ENCODE data around the gene PEX7. TPM values are rescaled to one million over a fixed set of nuclear protein-coding genes. Genes with fewer than 3 reads are reported as not detected.

Gene PEX7
- total and polyA plus RNA-seq, 2 of the 8 experiments (the other 6 are each of a cell fraction or from before 2014, with no cell fraction given): 6.4 to 11.0 TPM

GRCh38 chr6:136795996-136796395, 26.4 kb upstream of the PEX7 start:
- 87% methylated on average over 5 of the region's 5 CpGs; no CpG with 5 or more reads in 1 of the 2 experiments for WGBS, 2 experiments (ENCODE audit: extremely low coverage in 1 of 2, insufficient coverage in 1 of 2, insufficient read length in 1 of 2, insufficient replicate concordance in 2 of 2, low coverage in 1 of 2, low lambda C conversion rate in 2 of 2, missing lambda C conversion rate in 1 of 2)
- Histone ChIP-seq H3K9me3 (ENCODE audit: insufficient read depth in 2 of 2, low read depth in 1 of 2, low read length in 1 of 2) (no peaks in the 10 kb centered on the region), H2AK5ac (ENCODE audit: low read depth, low read length) (no peak overlapping the region), H3K36me3 (ENCODE audit: control insufficient read depth in 2 of 4, insufficient read depth in 4 of 4, low read length in 3 of 4) (no peaks in the 10 kb centered on the region), H2BK5ac (ENCODE audit: low read depth, low read length) (no peak overlapping the region), H2BK12ac (ENCODE audit: low read depth, low read length) (no peak overlapping the region), H2BK20ac (ENCODE audit: low read length) (no peak overlapping the region), H3K4me1 (replicated peaks in 1 of 4; ENCODE audit: control insufficient read depth in 3 of 4, insufficient read depth in 4 of 4, low read length in 3 of 4) (0 out of 7 replicates have a peak, but pooled peaks cover 0 to 9% (median 1%) of the 10 kb centered on the region in 4 experiments), H2AFZ (ENCODE audit: low read length) (no peak overlapping the region), H3K79me1 (ENCODE audit: low read depth, low read length) (no peaks in the 10 kb centered on the region), H4K20me1 (replicated peaks in 1 of 2; ENCODE audit: control insufficient read depth in 1 of 2, insufficient read depth in 2 of 2, low read length in 2 of 2) (peaks cover 0 to 5% of the 10 kb centered on the region in 2 experiments), H3K9ac (replicated peaks in 1 of 4; ENCODE audit: extremely low read depth in 1 of 4, low read depth in 3 of 4, low read length in 3 of 4) (no peak overlapping the region), H4K8ac (ENCODE audit: extremely low read depth, insufficient read depth, low read length) (no peak overlapping the region), H3K18ac (ENCODE audit: extremely low read depth, low read length) (no peak overlapping the region), H2BK15ac (ENCODE audit: low read length) (no peak overlapping the region), H3K56ac (replicated peaks; ENCODE audit: insufficient read length, low read depth, low read length) (no peak overlapping the region), H4K91ac (replicated peaks; ENCODE audit: insufficient read length, low read length) (no peak overlapping the region), H3K27ac (ENCODE audit: low read depth, low read length) (no peak overlapping the region), H3K4me3 (ENCODE audit: extremely low read depth in 1 of 4, insufficient read depth in 2 of 4, low read depth in 3 of 4, low read length in 4 of 4) (no peak overlapping the region), H3K4me2 (ENCODE audit: insufficient read depth in 1 of 2, low read depth in 2 of 2, low read length in 2 of 2) (no peak overlapping the region), H3K14ac (ENCODE audit: insufficient read length) (no peak overlapping the region), H3K4ac (replicated peaks; ENCODE audit: insufficient read length, low read depth, low read length) (no peak overlapping the region), H3K23me2 (ENCODE audit: low read depth, low read length) (peaks cover 12% of the 10 kb centered on the region; the same call in 1 of the 2 replicates), H3K23ac (ENCODE audit: insufficient read length) (no peak overlapping the region), H4K5ac (ENCODE audit: insufficient read length, low read depth, low read length) (no peak overlapping the region), H3K79me2 (ENCODE audit: control insufficient read depth in 1 of 2, insufficient read depth in 2 of 2, low read length in 2 of 2) (no peaks in the 10 kb centered on the region), H3K27me3 (replicated peaks in 1 of 4; ENCODE audit: control insufficient read depth in 3 of 4, extremely low read depth in 1 of 4, insufficient read depth in 3 of 4, low read length in 3 of 4) (peaks cover 6 to 22% (median 15%) of the 10 kb centered on the region in 4 experiments; a peak in 6 of 7 replicates), H2BK120ac (replicated peaks; ENCODE audit: low read depth, low read length) (no peak overlapping the region)
- POLR2A ChIA-PET (ENCODE audit: partially characterized antibody): no interaction called here
- FAIRE-seq: no peak
- CTCF ChIA-PET (ENCODE audit: partially characterized antibody): interaction anchor here (1.2 to 4.2 kb wide), 2 partner anchors 137 to 153 kb away, joined by 3 to 23 read pairs; no protein-coding TSS in a partner anchor
- no peak for DNase-seq (ENCODE audit: low read depth in 1 of 2, low spot score in 2 of 2)
- no peak for TF ChIP-seq SP1 (IDR thresholded peaks at IDR 0.05; ENCODE audit: low read depth, low read length)
- TF ChIP-seq POLR2AphosphoS5 (IDR thresholded peaks at IDR 0.05; ENCODE audit: low read depth, low read length): no peak
- no peak for TF ChIP-seq ZNF274 (IDR thresholded peaks at IDR 0.05; ENCODE audit: borderline replicate concordance, extremely low read depth, low read length)
- no peak for TF ChIP-seq TEAD4 (IDR thresholded peaks at IDR 0.05; ENCODE audit: low read depth, low read length)
- no peak for TF ChIP-seq TCF12 (IDR thresholded peaks at IDR 0.05; ENCODE audit: low read depth, low read length)
- TF ChIP-seq KDM1A (IDR thresholded peaks at IDR 0.05; ENCODE audit: borderline replicate concordance, low read length): no peak
- TF ChIP-seq RFX5 (IDR thresholded peaks at IDR 0.05; ENCODE audit: borderline replicate concordance, low read depth, low read length): no peak
- TF ChIP-seq NRF1 (IDR thresholded peaks at IDR 0.05; ENCODE audit: low read depth, low read length): no peak
- TF ChIP-seq CEBPB (IDR thresholded peaks at IDR 0.05; ENCODE audit: low read depth, low read length): no peak
- TF ChIP-seq MAFK (IDR thresholded peaks at IDR 0.05; ENCODE audit: low read depth, low read length): no peak
- no peak for TF ChIP-seq NANOG (IDR thresholded peaks at IDR 0.05; ENCODE audit: insufficient read depth, low read depth, low read length, poor library complexity, severe bottlenecking)
- no peak for TF ChIP-seq BACH1 (IDR thresholded peaks at IDR 0.05; ENCODE audit: low read length)
- no peak for TF ChIP-seq SUZ12 (IDR thresholded peaks at IDR 0.05; ENCODE audit: low read length)
- no peak for TF ChIP-seq ASH2L (IDR thresholded peaks at IDR 0.05; ENCODE audit: low read length)

All from H1 (cell line).